Left cardiac atrium (tissue), 4 donors: Measurements from ENCODE around the gene USP2. TPM values are rescaled to one million over a fixed set of nuclear protein-coding genes. Genes with fewer than 3 reads are reported as not detected.

Experiments used
- ATAC-seq, 2 donors: fragments of 200-7000 bp; cut with Tn5 transposase; one replicate each; pipeline ENCODE4 v1.9.1; 2020; ENCODE audit warnings: mild to moderate bottlenecking in 2 of 2, moderate library complexity in 2 of 2
- DNase-seq: peaks from one replicate; pipeline ENCODE4 v3.0.0-alpha.2; 2020
- intact Hi-C, 2 donors: fragments of 100-400 bp; cut with DNase I; formaldehyde crosslinking; loops; one replicate each; pipeline versions ENCODE4 v1.14.1 to v1.15.1; 2022 to 2023
- total RNA-seq, 2 donors: library from RNA; stranded (reverse); fragmentation: NEBNext Ultra II Directional; extraction: Animal tissue kit (Norgen Biotek cat#: 25700); gene quantifications; one replicate each; pipeline ENCODE4 v1.2.1, GENCODE V29; 2021
- donor health status: DM: no; HTN: yes; CAD: no.
- donor health status: DM: no; HTN: yes; CAD: no; lungs with severe emphysema.
- donor health status: DM: yes; HTN: yes; CAD: no.
- donor health status: Dilated cardiomyopathy.

Gene USP2
- total RNA-seq, 2 donors from 2014 or later, result 65.8 to 68.8 TPM

GRCh38 chr11:119338318-119338890 is 43.1 kb downstream of the USP2 start:
- peak; percentile 74 for DNase-seq

GRCh38 chr11:119337581-119338317 is 43.7 kb downstream of the USP2 start:
- ATAC-seq (no peak), DNase-seq (no peak)
- intact Hi-C loops, result loop anchor here in 1 of 2 donors (5.0 kb wide), 1 partner anchor 35 kb away; no protein-coding TSS in a partner anchor

More at GRCh38 chr11:119338318-119338890, 43.1 kb downstream of the USP2 start:
- intact Hi-C loops, result loop anchor here in 1 of 2 donors (5.0 kb wide), 1 partner anchor 34 kb away; no protein-coding TSS in a partner anchor
- ATAC-seq, result peak; percentile 8

- intact Hi-C loops, result loop anchor here in 1 of 2 donors (5.0 kb wide), 1 partner anchor 35 kb away; no protein-coding TSS in a partner anchor
- ATAC-seq (no peak), DNase-seq (no peak)
These were observed 44.6 kb downstream of the USP2 start for GRCh38 chr11:119336744-119337469.

- ATAC-seq (no peak), DNase-seq (no peak)
- intact Hi-C loops, result loop anchor here in 1 of 2 donors (5.0 kb wide), 1 partner anchor 36 kb away; no protein-coding TSS in a partner anchor
These were observed 45.6 kb downstream of the USP2 start for GRCh38 chr11:119335655-119336543.

GRCh38 chr11:119335091-119335654 is 46.3 kb downstream of the USP2 start:
- no peak for DNase-seq

GRCh38 chr11:119334174-119334930 is 47.1 kb downstream of the USP2 start, which contains the start of gene RNF26:
TSS of gene RNF26 (plus strand) at chr11:119334527. CDS start at chr11:119335123, 596 bp downstream.
- intact Hi-C loops, result no loop called here
- peak; percentile 94 for DNase-seq
- ATAC-seq, result peak; percentile 95

More at GRCh38 chr11:119335091-119335654, 46.3 kb downstream of the USP2 start:
- intact Hi-C loops, result loop anchor here in 1 of 2 donors (5.0 kb wide), 1 partner anchor 37 kb away; no protein-coding TSS in a partner anchor
- no peak for ATAC-seq

GRCh38 chr11:119332111-119332765 is 49.3 kb downstream of the USP2 start:
- intact Hi-C loops, result no loop called here
- DNase-seq, result no peak
- no peak for ATAC-seq

GRCh38 chr11:119330237-119330636 is 51.3 kb downstream of the USP2 start:
- DNase-seq (no peak), ATAC-seq (no peak)
- intact Hi-C loops, result no loop called here

GRCh38 chr11:119329320-119329719 is 52.2 kb downstream of the USP2 start:
- DNase-seq (no peak), ATAC-seq (no peak)
- intact Hi-C loops, result loop anchor here in 1 of 2 donors (10.0 kb wide), 1 partner anchor 125 kb away; the partner anchor contains the start of gene CBL

GRCh38 chr11:119324189-119324588 is 57.3 kb downstream of the USP2 start:
- intact Hi-C loops, result loop anchor here (5.0 to 10.0 kb wide), 2 partner anchors 117 to 119 kb away; partner anchors contain the start of gene CBL (in 2 of the 2)
- DNase-seq, result no peak
- ATAC-seq, result no peak

GRCh38 chr11:119323532-119324033 is 57.9 kb downstream of the USP2 start:
- DNase-seq, result peak; percentile 77
- intact Hi-C loops, result loop anchor here (5.0 to 10.0 kb wide), 2 partner anchors 116 to 119 kb away; partner anchors contain the start of gene CBL (in 2 of the 2)

GRCh38 chr11:119322921-119323531 is 58.5 kb downstream of the USP2 start:
- intact Hi-C loops, result loop anchor here (5.0 to 10.0 kb wide), 2 partner anchors 116 to 118 kb away; partner anchors contain the start of gene CBL (in 2 of the 2)
- no peak for ATAC-seq
- DNase-seq, result no peak

More at GRCh38 chr11:119323532-119324033, 57.9 kb downstream of the USP2 start:
- ATAC-seq, result no peak

GRCh38 chr11:119322360-119322739 is 59.1 kb downstream of the USP2 start:
- intact Hi-C loops, result loop anchor here (5.0 to 10.0 kb wide), 2 partner anchors 115 to 118 kb away; partner anchors contain the start of gene CBL (in 2 of the 2)
- DNase-seq (no peak), ATAC-seq (no peak)

GRCh38 chr11:119320776-119321524 is 60.5 kb downstream of the USP2 start:
- DNase-seq (peak; percentile 82), ATAC-seq (peak; percentile 45 to 66)

GRCh38 chr11:119320240-119320775 is 61.2 kb downstream of the USP2 start:
- intact Hi-C loops, result loop anchor here (5.0 to 10.0 kb wide), 2 partner anchors 113 to 116 kb away; partner anchors contain the start of gene CBL (in 2 of the 2)
- peak in 1 of 2 donors; percentile 0 for ATAC-seq
- no peak for DNase-seq

More at GRCh38 chr11:119320776-119321524, 60.5 kb downstream of the USP2 start:
- intact Hi-C loops, result loop anchor here (5.0 to 10.0 kb wide), 2 partner anchors 114 to 116 kb away; partner anchors contain the start of gene CBL (in 2 of the 2)
